ENCODE data around the gene TMX1. TPM values are rescaled to one million over a fixed set of nuclear protein-coding genes. Genes with fewer than 3 reads are reported as not detected.

The TMX1 gene
- total RNA-seq, 4 donors from 2014 or later = 11.4 to 25.8 (median 17.7) TPM

- no peak for DNase-seq (ENCODE audit: low spot score in 2 of 2)
- TF ChIP-seq POLR2A (IDR thresholded peaks at IDR 0.05) = no peak
- TF ChIP-seq CTCF (IDR thresholded peaks at IDR 0.05) = no peak
- intact Hi-C loops (cut with DNase I; ENCODE audit: low total_unique reads) = no loop called here
- H3K4me3 ChIP-seq (ENCODE audit: low read depth, poor library complexity, severe bottlenecking) = no peak overlapping the region
- 58% methylated on average over 5 of the region's 5 CpGs for WGBS, 2 donors
Measured at GRCh38 chr14:51304438-51304837, 64.4 kb downstream of the TMX1 start.

GRCh38 chr14:51304941-51305340 lies 64.9 kb downstream of the TMX1 start:
- WGBS, 2 donors = 52% methylated on average over 4 of the region's 4 CpGs
- H3K4me3 ChIP-seq (ENCODE audit: low read depth, poor library complexity, severe bottlenecking) = no peak overlapping the region
- intact Hi-C loops (cut with DNase I; ENCODE audit: low total_unique reads) = no loop called here
- TF ChIP-seq CTCF (IDR thresholded peaks at IDR 0.05) = no peak
- DNase-seq (ENCODE audit: low spot score in 2 of 2) = no peak

- DNase-seq (ENCODE audit: low spot score in 2 of 2) = no peak
- WGBS, 2 donors = 79 to 88% methylated on average over 1 of the region's 1 CpG
- no peak overlapping the region for H3K4me3 ChIP-seq (ENCODE audit: low read depth, poor library complexity, severe bottlenecking)
- TF ChIP-seq CTCF (IDR thresholded peaks at IDR 0.05) (no peak), POLR2A (IDR thresholded peaks at IDR 0.05) (no peak)
- intact Hi-C loops (cut with DNase I; ENCODE audit: low total_unique reads) = no loop called here
Measured at GRCh38 chr14:51305751-51306150, 65.7 kb downstream of the TMX1 start.

Other genes with a start within 250 kb of the TMX1 start
- gene TRIM9, start 145.1 kb upstream of the TMX1 start, total RNA-seq = 1 to 10 TPM in 3 of 4 donors, under 1 TPM in 1; 0.76 to 3.0 (median 1.4) TPM